Ovary (tissue), 9 donors: ENCODE data around the gene OR2A2. TPM values are rescaled to one million over a fixed set of nuclear protein-coding genes. Genes with fewer than 3 reads are reported as not detected.

ENCODE experiments used
- DNase-seq, 5 donors: peaks; one replicate each; pipeline ENCODE4 v3.0.0-alpha.2; 2019 to 2020
- H3K27ac ChIP-seq, 2 donors: fragments of 200-600 bp; one replicate each; pipeline versions ENCODE4 v1.5.1 to v1.8.0; 2019 to 2022
- H3K27me3 ChIP-seq: fragments of 200-600 bp; one replicate; pipeline ENCODE4 v1.8.0; 2022
- H3K36me3 ChIP-seq: fragments of 200-600 bp; sonication (generic); one replicate; pipeline ENCODE4 v1.5.1; 2019
- H3K4me1 ChIP-seq: one replicate; pipeline ENCODE4 v1.8.1; 2013; ENCODE audit warnings: mild to moderate bottlenecking, moderate library complexity; ENCODE audit not compliant: insufficient read depth
- H3K4me3 ChIP-seq: fragments of 200-600 bp; sonication (generic); one replicate; pipeline ENCODE4 v1.5.1; 2017
- H3K9me3 ChIP-seq, 2 donors: fragments of 200-600 bp in 1 of 2; sonication (generic) in 1 of 2; one replicate each; pipeline versions ENCODE4 v1.5.1 to v1.8.1; 2013 to 2019; ENCODE audit warnings: mild to moderate bottlenecking in 1 of 2, moderate library complexity in 1 of 2
- EP300 ChIP-seq: sonication (generic); formaldehyde crosslinking; IDR thresholded peaks from one replicate; pipeline ENCODE4 v1.6.1; 2017; ENCODE audit warnings: antibody characterized with exemption
- POLR2A ChIP-seq: fragments of 450-650 bp; IDR thresholded peaks from one replicate; pipeline ENCODE4 v1.6.1; 2017; ENCODE audit warnings: antibody characterized with exemption, mild to moderate bottlenecking, moderate library complexity
- WGBS, 3 donors: extraction: QIAGEN DNeasy Blood & Tissue Kit in 1 of 3; methylation state at CpG; one replicate each; pipeline versions ENCODE4 v1.1.5 to v1.1.7; 2013 to 2017; 5-methylcytosine and 5-hydroxymethylcytosine counted together
- intact Hi-C, 4 donors: fragments of 100-400 bp; cut with DNase I; formaldehyde crosslinking; loops; one replicate each; pipeline versions ENCODE4 v1.11.0 to v1.15.1; 2022 to 2023
- polyA plus RNA-seq, 2 donors: library from polyadenylated mRNA; stranded (reverse); fragments of 200-250 nt in 1 of 2; fragments of 350-450 nt in 1 of 2; fragmentation: Illumina TruSeq in 1 of 2; extraction: RNeasy Lipid Tissue Mini Kit (QIAGEN cat#74804) in 1 of 2; gene quantifications; one replicate each; pipeline ENCODE4 v1.2.3, GENCODE V29; 2013 to 2014
- small RNA-seq: library from RNA; depleted of rRNA; stranded (forward); fragments of <200 nt; gene quantifications from one replicate; pipeline ENCODE3, GENCODE V24; 2016
- total RNA-seq, 7 donors: library from RNA; depleted of rRNA in 2 of 7; stranded (reverse); fragments of >200 nt in 2 of 7; fragmentation: NEBNext Ultra II Directional in 3 of 7; extraction: Animal tissue kit (Norgen Biotek cat#: 25700) in 3 of 7; gene quantifications; one replicate each; pipeline versions ENCODE4 v1.1.0 to v1.2.4, GENCODE V29; 2016 to 2023
- TF ChIP-seq, protein P1 (sequence below), 3 donors: fragments of 450-650 bp in 2 of 3; fragments of 200-600 bp in 1 of 3; IDR thresholded peaks; one replicate each; pipeline versions ENCODE4 v1.5.1 to v1.8.0; 2016 to 2022; ENCODE audit warnings: antibody characterized with exemption in 3 of 3, mild to moderate bottlenecking in 1 of 3
- donor health status: DM: no; HTN: no; CAD: no; lungs with moderate emphysema.
- donor health status: DM: no; HTN: no; CAD: no.
- donor health status: Bipolar disorder and iron deficiency.
- donor health status: DM: yes; HTN: yes; CAD: no.
- donor health status: DM: no; HTN: no; CAD: no.
- donor health status: DM: yes; HTN: yes; CAD: no.

OR2A2 gene
- total and polyA plus RNA-seq, 9 donors = not detected

GRCh38 chr7:144142187-144142586 lies 32.8 kb downstream of the OR2A2 start:
- intact Hi-C loops = no loop called here
- 82 to 87% (median 83%) methylated on average over 3 of the region's 3 CpGs for WGBS, 3 donors

GRCh38 chr7:144144426-144144825 lies 35.0 kb downstream of the OR2A2 start:
- no peaks in the 10 kb centered on the region for H3K4me1 ChIP-seq
- no peaks in the 10 kb centered on the region for H3K36me3 ChIP-seq
- no peak overlapping the region for H3K4me3 ChIP-seq
- no peak overlapping the region for H3K27ac ChIP-seq
- intact Hi-C loops = no loop called here
- H3K9me3 ChIP-seq = peaks cover 0 to 2% of the 10 kb centered on the region in 2 donors
- WGBS, 3 donors = 93 to 95% (median 93%) methylated on average over 3 of the region's 3 CpGs
- no peaks in the 10 kb centered on the region for H3K27me3 ChIP-seq
- no peak for DNase-seq
- TF ChIP-seq EP300 (no peak), POLR2A (no peak)
- TF ChIP-seq, protein P1, sequence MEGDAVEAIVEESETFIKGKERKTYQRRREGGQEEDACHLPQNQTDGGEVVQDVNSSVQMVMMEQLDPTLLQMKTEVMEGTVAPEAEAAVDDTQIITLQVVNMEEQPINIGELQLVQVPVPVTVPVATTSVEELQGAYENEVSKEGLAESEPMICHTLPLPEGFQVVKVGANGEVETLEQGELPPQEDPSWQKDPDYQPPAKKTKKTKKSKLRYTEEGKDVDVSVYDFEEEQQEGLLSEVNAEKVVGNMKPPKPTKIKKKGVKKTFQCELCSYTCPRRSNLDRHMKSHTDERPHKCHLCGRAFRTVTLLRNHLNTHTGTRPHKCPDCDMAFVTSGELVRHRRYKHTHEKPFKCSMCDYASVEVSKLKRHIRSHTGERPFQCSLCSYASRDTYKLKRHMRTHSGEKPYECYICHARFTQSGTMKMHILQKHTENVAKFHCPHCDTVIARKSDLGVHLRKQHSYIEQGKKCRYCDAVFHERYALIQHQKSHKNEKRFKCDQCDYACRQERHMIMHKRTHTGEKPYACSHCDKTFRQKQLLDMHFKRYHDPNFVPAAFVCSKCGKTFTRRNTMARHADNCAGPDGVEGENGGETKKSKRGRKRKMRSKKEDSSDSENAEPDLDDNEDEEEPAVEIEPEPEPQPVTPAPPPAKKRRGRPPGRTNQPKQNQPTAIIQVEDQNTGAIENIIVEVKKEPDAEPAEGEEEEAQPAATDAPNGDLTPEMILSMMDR (IDR thresholded peaks at IDR 0.05) = no peak

More at GRCh38 chr7:144142187-144142586, 32.8 kb downstream of the OR2A2 start:
- H3K9me3 ChIP-seq = no peaks in the 10 kb centered on the region
- no peaks in the 10 kb centered on the region for H3K27me3 ChIP-seq
- no peak overlapping the region for H3K4me3 ChIP-seq
- TF ChIP-seq, protein P1 (IDR thresholded peaks at IDR 0.05) = no peak
- TF ChIP-seq POLR2A (no peak), EP300 (no peak)
- H3K36me3 ChIP-seq = no peaks in the 10 kb centered on the region
- H3K27ac ChIP-seq = no peak overlapping the region
- no peak for DNase-seq
- no peaks in the 10 kb centered on the region for H3K4me1 ChIP-seq

GRCh38 chr7:144148224-144148827 lies 38.9 kb downstream of the OR2A2 start:
- H3K36me3 ChIP-seq = no peaks in the 10 kb centered on the region
- H3K9me3 ChIP-seq = peaks cover 0 to 2% of the 10 kb centered on the region in 2 donors
- WGBS, 3 donors = 78 to 83% (median 79%) methylated on average over 2 of the region's 2 CpGs
- H3K27ac ChIP-seq = no peak overlapping the region
- no peak overlapping the region for H3K4me3 ChIP-seq
- intact Hi-C loops = no loop called here
- TF ChIP-seq EP300 (no peak), POLR2A (no peak)
- TF ChIP-seq, protein P1 (IDR thresholded peaks at IDR 0.05) = no peak
- H3K27me3 ChIP-seq = no peaks in the 10 kb centered on the region
- no peak for DNase-seq
- H3K4me1 ChIP-seq = no peaks in the 10 kb centered on the region

GRCh38 chr7:144158861-144159260 lies 49.5 kb downstream of the OR2A2 start:
- H3K27ac ChIP-seq = no peak overlapping the region
- no peak overlapping the region for H3K4me3 ChIP-seq
- WGBS, 3 donors = 85 to 97% (median 92%) methylated on average over 1 of the region's 1 CpG
- H3K27me3 ChIP-seq = no peaks in the 10 kb centered on the region
- no peaks in the 10 kb centered on the region for H3K36me3 ChIP-seq
- intact Hi-C loops = no loop called here
- no peaks in the 10 kb centered on the region for H3K4me1 ChIP-seq
- no peaks in the 10 kb centered on the region for H3K9me3 ChIP-seq
- DNase-seq = no peak
- TF ChIP-seq, protein P1 (IDR thresholded peaks at IDR 0.05) = no peak
- no peak for TF ChIP-seq EP300

Small RNA genes within 50 kb of the gene (small RNA-seq; reads per million reads assigned to genes)
- gene OR2A41P = not detected

Other genes with a start within 250 kb of the OR2A2 start
- 10 to 100 TPM; 40.1 to 92.7 (median 63.2) TPM for gene TCAF1, start 207.4 kb upstream of the OR2A2 start, total RNA-seq
- gene TCAF1, start 207.4 kb upstream of the OR2A2 start, polyA plus RNA-seq = 10 to 100 TPM; 34.5 to 63.2 TPM
- gene OR2F2, start 174.3 kb upstream of the OR2A2 start, total RNA-seq = not detected
- gene OR2F2, start 174.3 kb upstream of the OR2A2 start, polyA plus RNA-seq = not detected
- gene OR2F1, start 154.7 kb upstream of the OR2A2 start, total RNA-seq = not detected
- gene OR2F1, start 154.7 kb upstream of the OR2A2 start, polyA plus RNA-seq = not detected
- gene OR6B1, start 109.3 kb upstream of the OR2A2 start, total RNA-seq = not detected
- not detected for gene OR6B1, start 109.3 kb upstream of the OR2A2 start, polyA plus RNA-seq
- not detected for gene OR2A5, start 60.6 kb upstream of the OR2A2 start, total RNA-seq
- gene OR2A5, start 60.6 kb upstream of the OR2A2 start, polyA plus RNA-seq = not detected
- gene OR2A25, start 39.8 kb upstream of the OR2A2 start, total RNA-seq = not detected
- gene OR2A25, start 39.8 kb upstream of the OR2A2 start, polyA plus RNA-seq = not detected
- not detected for gene OR2A12, start 23.3 kb upstream of the OR2A2 start, total RNA-seq
- gene OR2A12, start 23.3 kb upstream of the OR2A2 start, polyA plus RNA-seq = not detected
- gene OR2A14, start 13.6 kb downstream of the OR2A2 start, total RNA-seq = not detected
- gene OR2A14, start 13.6 kb downstream of the OR2A2 start, polyA plus RNA-seq = not detected
- gene CTAGE4, start 73.9 kb downstream of the OR2A2 start, total RNA-seq = 10 to 100 TPM in 1 of 7 donors, 1 to 10 TPM in 5, under 1 TPM in 1; 0.92 to 11.1 (median 1.5) TPM
- 1 to 10 TPM; 1.2 to 1.7 TPM for gene CTAGE4, start 73.9 kb downstream of the OR2A2 start, polyA plus RNA-seq
- 1 to 10 TPM; 3.8 to 6.5 (median 4.1) TPM for gene ARHGEF35, start 86.2 kb downstream of the OR2A2 start, total RNA-seq
- 10 to 100 TPM in 1 of 2 donors, 1 to 10 TPM in 1; 2.9 to 14.8 TPM for gene ARHGEF35, start 86.2 kb downstream of the OR2A2 start, polyA plus RNA-seq
- under 1 TPM in 6 of 7 donors, not detected in 1; 0.10 to 0.50 (median 0.22) TPM for gene OR2A42, start 130.0 kb downstream of the OR2A2 start, total RNA-seq
- under 1 TPM; 0.17 to 0.65 TPM for gene OR2A42, start 130.0 kb downstream of the OR2A2 start, polyA plus RNA-seq
- gene OR2A7, start 155.2 kb downstream of the OR2A2 start, total RNA-seq = 10 to 100 TPM in 1 of 7 donors, 1 to 10 TPM in 6; 2.8 to 22.6 (median 3.8) TPM
- 1 to 10 TPM in 1 of 2 donors, under 1 TPM in 1; 0.92 to 3.3 TPM for gene OR2A7, start 155.2 kb downstream of the OR2A2 start, polyA plus RNA-seq
- gene CTAGE8, start 159.7 kb downstream of the OR2A2 start, total RNA-seq = 1 to 10 TPM in 2 of 7 donors, under 1 TPM in 5; 0.40 to 1.5 (median 0.87) TPM
- gene CTAGE8, start 159.7 kb downstream of the OR2A2 start, polyA plus RNA-seq = 1 to 10 TPM in 1 of 2 donors, not detected in 1; 2.0 TPM
- gene OR2A1, start 202.8 kb downstream of the OR2A2 start, total RNA-seq = 1 to 10 TPM in 1 of 7 donors, under 1 TPM in 6; 0.24 to 1.1 (median 0.40) TPM
- gene OR2A1, start 202.8 kb downstream of the OR2A2 start, polyA plus RNA-seq = under 1 TPM; 0.16 to 0.27 TPM
- 10 to 100 TPM in 6 of 7 donors, 1 to 10 TPM in 1; 5.4 to 36.5 (median 11.2) TPM for gene ARHGEF5, start 245.8 kb downstream of the OR2A2 start, total RNA-seq
- 1 to 10 TPM; 4.0 to 9.6 TPM for gene ARHGEF5, start 245.8 kb downstream of the OR2A2 start, polyA plus RNA-seq